ENCODE measurements around the gene C1orf210. TPM values are rescaled to one million over a fixed set of nuclear protein-coding genes. Genes with fewer than 3 reads are reported as not detected.

C1orf210 gene
- total RNA-seq, 2 experiments from 2014 or later: not detected

- H3K4me3 Mint-ChIP-seq: no peak overlapping the region
- no peak for TF ChIP-seq CTCF (IDR thresholded peaks at IDR 0.05)
- H3K9me3 Mint-ChIP-seq: peaks cover 22% of the 10 kb centered on the region
- no peak for DNase-seq
- H3K27ac Mint-ChIP-seq: no peak overlapping the region
- H3K27me3 Mint-ChIP-seq: no peaks in the 10 kb centered on the region
- CTCF ChIA-PET: no interaction called here
- H3K4me1 Mint-ChIP-seq (ENCODE audit: low read depth): peaks cover 20% of the 10 kb centered on the region
- intact Hi-C loops (cut with micrococcal nuclease): no loop called here
- POLR2A ChIA-PET: no interaction called here
- ATAC-seq: no peak
- no peaks in the 10 kb centered on the region for H3K36me3 Mint-ChIP-seq (ENCODE audit: low read depth)
Measured at GRCh38 chr1:43327549-43328292, 42.3 kb upstream of the C1orf210 start.

GRCh38 chr1:43325381-43325780 lies 40.0 kb upstream of the C1orf210 start:
- no peak for ATAC-seq

GRCh38 chr1:43324810-43325209 lies 39.4 kb upstream of the C1orf210 start:
- DNase-seq (no peak), ATAC-seq (no peak)
- Mint-ChIP-seq H3K27me3 (no peaks in the 10 kb centered on the region), H3K36me3 (ENCODE audit: low read depth) (no peaks in the 10 kb centered on the region), H3K4me3 (no peak overlapping the region), H3K4me1 (ENCODE audit: low read depth) (peaks cover 10% of the 10 kb centered on the region), H3K9me3 (peaks cover 22% of the 10 kb centered on the region), H3K27ac (no peak overlapping the region)
- ChIA-PET POLR2A (no interaction called here), CTCF (interaction anchor here (1.6 kb wide), 1 partner anchor 98 kb away, joined by 5 read pairs; no protein-coding TSS in a partner anchor)
- no peak for TF ChIP-seq CTCF (IDR thresholded peaks at IDR 0.05)
- intact Hi-C loops (cut with micrococcal nuclease): no loop called here

More at GRCh38 chr1:43325381-43325780, 40.0 kb upstream of the C1orf210 start:
- Mint-ChIP-seq H3K27me3 (no peaks in the 10 kb centered on the region), H3K27ac (no peak overlapping the region), H3K4me1 (ENCODE audit: low read depth) (peaks cover 15% of the 10 kb centered on the region), H3K36me3 (ENCODE audit: low read depth) (no peaks in the 10 kb centered on the region), H3K9me3 (peaks cover 22% of the 10 kb centered on the region), H3K4me3 (no peak overlapping the region)
- ChIA-PET POLR2A (no interaction called here), CTCF (interaction anchor here (1.6 kb wide), 1 partner anchor 98 kb away, joined by 5 read pairs; no protein-coding TSS in a partner anchor)
- no peak for DNase-seq
- TF ChIP-seq CTCF (IDR thresholded peaks at IDR 0.05): no peak
- intact Hi-C loops (cut with micrococcal nuclease): no loop called here

GRCh38 chr1:43322506-43322905 lies 37.1 kb upstream of the C1orf210 start:
- no peak overlapping the region for H3K4me3 Mint-ChIP-seq
- intact Hi-C loops (cut with micrococcal nuclease): no loop called here
- H3K36me3 Mint-ChIP-seq (ENCODE audit: low read depth): no peaks in the 10 kb centered on the region
- DNase-seq (no peak), ATAC-seq (no peak)
- peaks cover 14% of the 10 kb centered on the region for H3K9me3 Mint-ChIP-seq
- no peak overlapping the region for H3K27ac Mint-ChIP-seq
- H3K27me3 Mint-ChIP-seq: no peaks in the 10 kb centered on the region
- no peak for TF ChIP-seq CTCF (IDR thresholded peaks at IDR 0.05)
- peaks cover 7% of the 10 kb centered on the region for H3K4me1 Mint-ChIP-seq (ENCODE audit: low read depth)
- ChIA-PET CTCF (interaction anchor here (0.9 kb wide), 1 partner anchor 92 kb away, joined by 4 read pairs; no protein-coding TSS in a partner anchor), POLR2A (no interaction called here)

- no peak for TF ChIP-seq CTCF (IDR thresholded peaks at IDR 0.05)
- H3K4me1 Mint-ChIP-seq (ENCODE audit: low read depth): peaks cover 4% of the 10 kb centered on the region
- no peak overlapping the region for H3K27ac Mint-ChIP-seq
- H3K4me3 Mint-ChIP-seq: no peak overlapping the region
- ChIA-PET CTCF (interaction anchor here (0.8 kb wide), 1 partner anchor 9 kb away, joined by 3 read pairs; no protein-coding TSS in a partner anchor), POLR2A (no interaction called here)
- DNase-seq (no peak), ATAC-seq (no peak)
- peaks cover 14% of the 10 kb centered on the region for H3K9me3 Mint-ChIP-seq
- no peaks in the 10 kb centered on the region for H3K36me3 Mint-ChIP-seq (ENCODE audit: low read depth)
- intact Hi-C loops (cut with micrococcal nuclease): no loop called here
- no peaks in the 10 kb centered on the region for H3K27me3 Mint-ChIP-seq
Measured at GRCh38 chr1:43321331-43321891, 36.0 kb upstream of the C1orf210 start.
